ENCODE measurements around the gene CFDP1. TPM values are rescaled to one million over a fixed set of nuclear protein-coding genes. Genes with fewer than 3 reads are reported as not detected.

Gene CFDP1
- total and polyA plus RNA-seq, 4 donors = 44.8 to 105 (median 64.1) TPM

- no peak overlapping the region for H3K4me3 ChIP-seq
- H3K4me1 ChIP-seq (ENCODE audit: control insufficient read depth in 5 of 5, insufficient read depth in 5 of 5, low read length in 5 of 5) = peaks cover 6 to 25% (median 12%) of the 10 kb centered on the region in 5 donors
- no peak for DNase-seq
- ATAC-seq (ENCODE audit: insufficient read depth, low FRiP score) = no peak
- no peak overlapping the region for H3K9ac ChIP-seq (ENCODE audit: insufficient read depth in 1 of 2, low read length in 2 of 2)
- H3K9me3 ChIP-seq (ENCODE audit: control insufficient read depth in 4 of 4, insufficient read depth in 3 of 4, low read length in 3 of 4) = no peaks in the 10 kb centered on the region
- peaks cover 9 to 14% (median 10%) of the 10 kb centered on the region in 4 donors for H3K36me3 ChIP-seq (ENCODE audit: control insufficient read depth in 4 of 4, insufficient read depth in 4 of 4, low read length in 4 of 4)
- H3K27ac ChIP-seq (ENCODE audit: low read depth in 1 of 2, low read length in 1 of 2) = no peak overlapping the region
- no peaks in the 10 kb centered on the region for H3K27me3 ChIP-seq (ENCODE audit: control insufficient read depth in 3 of 3, insufficient read depth in 3 of 3, low read length in 2 of 3)
- WGBS, 2 donors = 92 to 100% methylated on average over 1 of the region's 1 CpG
- no peak for TF ChIP-seq CTCF (IDR thresholded peaks at IDR 0.05; ENCODE audit: control extremely low read depth, extremely low read depth)
Measured at GRCh38 chr16:75301804-75302203, 131.5 kb downstream of the CFDP1 start.

- no peak overlapping the region for H3K9ac ChIP-seq (ENCODE audit: insufficient read depth in 1 of 2, low read length in 2 of 2)
- no peak overlapping the region for H3K4me3 ChIP-seq
- no peak overlapping the region for H3K27ac ChIP-seq (ENCODE audit: low read depth in 1 of 2, low read length in 1 of 2)
- H3K36me3 ChIP-seq (ENCODE audit: control insufficient read depth in 4 of 4, insufficient read depth in 4 of 4, low read length in 4 of 4) = peaks cover 9 to 22% (median 15%) of the 10 kb centered on the region in 4 donors
- H3K4me1 ChIP-seq (ENCODE audit: control insufficient read depth in 5 of 5, insufficient read depth in 5 of 5, low read length in 5 of 5) = peaks cover 0 to 5% (median 0%) of the 10 kb centered on the region in 5 donors
- H3K9me3 ChIP-seq (ENCODE audit: control insufficient read depth in 4 of 4, insufficient read depth in 3 of 4, low read length in 3 of 4) = no peaks in the 10 kb centered on the region
- ATAC-seq (ENCODE audit: insufficient read depth, low FRiP score) = no peak
- no peak for TF ChIP-seq CTCF (IDR thresholded peaks at IDR 0.05; ENCODE audit: control extremely low read depth, extremely low read depth)
- DNase-seq = no peak
- WGBS, 2 donors = 89 to 92% methylated on average over 6 of the region's 6 CpGs
- H3K27me3 ChIP-seq (ENCODE audit: control insufficient read depth in 3 of 3, insufficient read depth in 3 of 3, low read length in 2 of 3) = no peaks in the 10 kb centered on the region
Measured at GRCh38 chr16:75298267-75298666, 135.0 kb downstream of the CFDP1 start.

GRCh38 chr16:75296606-75297005 lies 136.7 kb downstream of the CFDP1 start:
- Histone ChIP-seq H3K9ac (ENCODE audit: insufficient read depth in 1 of 2, low read length in 2 of 2) (no peak overlapping the region), H3K9me3 (ENCODE audit: control insufficient read depth in 4 of 4, insufficient read depth in 3 of 4, low read length in 3 of 4) (no peaks in the 10 kb centered on the region), H3K27me3 (ENCODE audit: control insufficient read depth in 3 of 3, insufficient read depth in 3 of 3, low read length in 2 of 3) (no peaks in the 10 kb centered on the region), H3K4me3 (no peak overlapping the region), H3K4me1 (ENCODE audit: control insufficient read depth in 5 of 5, insufficient read depth in 5 of 5, low read length in 5 of 5) (peaks cover 0 to 5% (median 0%) of the 10 kb centered on the region in 5 donors), H3K36me3 (ENCODE audit: control insufficient read depth in 4 of 4, insufficient read depth in 4 of 4, low read length in 4 of 4) (peaks cover 6 to 26% (median 18%) of the 10 kb centered on the region in 4 donors), H3K27ac (ENCODE audit: low read depth in 1 of 2, low read length in 1 of 2) (peak overlapping the region; percentile 43 to 47)
- peak; percentile 54 to 79 (median 73) for DNase-seq
- TF ChIP-seq CTCF (IDR thresholded peaks at IDR 0.05; ENCODE audit: control extremely low read depth, extremely low read depth) = no peak
- WGBS, 2 donors = 49 to 85% methylated on average over 1 of the region's 1 CpG
- no peak for ATAC-seq (ENCODE audit: insufficient read depth, low FRiP score)
